ENCODE measurements around the gene SASH1. TPM values are rescaled to one million over a fixed set of nuclear protein-coding genes. Genes with fewer than 3 reads are reported as not detected.

Gene SASH1
- total RNA-seq, 1 experiment from 2014 or later, result 42.0 TPM

DNA sequence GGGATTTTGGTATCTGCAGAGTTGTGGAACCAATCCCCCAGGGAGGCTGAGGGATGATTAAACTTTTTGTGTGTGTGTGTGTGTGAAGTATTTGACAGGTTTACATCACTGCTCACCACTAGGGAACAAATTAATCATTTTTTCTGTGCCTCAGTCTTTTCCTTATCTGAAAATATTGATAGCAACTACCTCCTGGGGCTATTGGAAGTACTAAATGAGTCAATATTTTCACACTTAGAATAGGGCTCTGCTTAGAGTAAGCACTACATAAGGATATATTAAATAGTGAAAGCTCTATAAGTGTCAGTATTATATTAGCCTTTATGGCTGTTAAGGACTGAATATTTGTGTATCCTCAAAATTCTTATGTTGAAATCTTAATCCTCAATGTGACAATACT, 249.0 kb downstream of the SASH1 start:
- H3K9me3 Mint-ChIP-seq (ENCODE audit: unreplicated experiment), result no peaks in the 10 kb centered on the region
- no peak overlapping the region for H3K4me3 ChIP-seq (ENCODE audit: low read depth, low read length)
- H3K27me3 ChIP-seq (replicated peaks; ENCODE audit: control insufficient read depth, insufficient read depth, low read length), result no peaks in the 10 kb centered on the region
- no peaks in the 10 kb centered on the region for H3K36me3 Mint-ChIP-seq (ENCODE audit: insufficient read depth, unreplicated experiment)
- H3K4me1 Mint-ChIP-seq (ENCODE audit: low read depth, unreplicated experiment), result peaks cover 5% of the 10 kb centered on the region
- H3K9me3 ChIP-seq, result no peaks in the 10 kb centered on the region
- CTCF ChIA-PET, result no interaction called here
- H3K27ac Mint-ChIP-seq (ENCODE audit: unreplicated experiment), result no peak overlapping the region
- POLR2A ChIA-PET, result no interaction called here
- no TSS peak for BruUV-seq (replicated peaks)
- intact Hi-C loops (cut with micrococcal nuclease; ENCODE audit: unreplicated experiment), result no loop called here
- TF ChIP-seq, protein P1, sequence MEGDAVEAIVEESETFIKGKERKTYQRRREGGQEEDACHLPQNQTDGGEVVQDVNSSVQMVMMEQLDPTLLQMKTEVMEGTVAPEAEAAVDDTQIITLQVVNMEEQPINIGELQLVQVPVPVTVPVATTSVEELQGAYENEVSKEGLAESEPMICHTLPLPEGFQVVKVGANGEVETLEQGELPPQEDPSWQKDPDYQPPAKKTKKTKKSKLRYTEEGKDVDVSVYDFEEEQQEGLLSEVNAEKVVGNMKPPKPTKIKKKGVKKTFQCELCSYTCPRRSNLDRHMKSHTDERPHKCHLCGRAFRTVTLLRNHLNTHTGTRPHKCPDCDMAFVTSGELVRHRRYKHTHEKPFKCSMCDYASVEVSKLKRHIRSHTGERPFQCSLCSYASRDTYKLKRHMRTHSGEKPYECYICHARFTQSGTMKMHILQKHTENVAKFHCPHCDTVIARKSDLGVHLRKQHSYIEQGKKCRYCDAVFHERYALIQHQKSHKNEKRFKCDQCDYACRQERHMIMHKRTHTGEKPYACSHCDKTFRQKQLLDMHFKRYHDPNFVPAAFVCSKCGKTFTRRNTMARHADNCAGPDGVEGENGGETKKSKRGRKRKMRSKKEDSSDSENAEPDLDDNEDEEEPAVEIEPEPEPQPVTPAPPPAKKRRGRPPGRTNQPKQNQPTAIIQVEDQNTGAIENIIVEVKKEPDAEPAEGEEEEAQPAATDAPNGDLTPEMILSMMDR (IDR thresholded peaks at IDR 0.05; ENCODE audit: insufficient read depth in 1 of 2, low read depth in 1 of 2, low read length in 1 of 2, severe bottlenecking in 1 of 2, unreplicated experiment in 1 of 2), result no peak
- no peaks in the 10 kb centered on the region for H3K4me1 ChIP-seq
- no peaks in the 10 kb centered on the region for H3K36me3 ChIP-seq (ENCODE audit: control insufficient read depth, insufficient read depth, low read length)
- H3K27me3 Mint-ChIP-seq (ENCODE audit: insufficient read depth, unreplicated experiment), result peaks cover 18% of the 10 kb centered on the region
- no peak for DNase-seq
- no peak overlapping the region for H3K4me3 Mint-ChIP-seq (ENCODE audit: unreplicated experiment)

DNA sequence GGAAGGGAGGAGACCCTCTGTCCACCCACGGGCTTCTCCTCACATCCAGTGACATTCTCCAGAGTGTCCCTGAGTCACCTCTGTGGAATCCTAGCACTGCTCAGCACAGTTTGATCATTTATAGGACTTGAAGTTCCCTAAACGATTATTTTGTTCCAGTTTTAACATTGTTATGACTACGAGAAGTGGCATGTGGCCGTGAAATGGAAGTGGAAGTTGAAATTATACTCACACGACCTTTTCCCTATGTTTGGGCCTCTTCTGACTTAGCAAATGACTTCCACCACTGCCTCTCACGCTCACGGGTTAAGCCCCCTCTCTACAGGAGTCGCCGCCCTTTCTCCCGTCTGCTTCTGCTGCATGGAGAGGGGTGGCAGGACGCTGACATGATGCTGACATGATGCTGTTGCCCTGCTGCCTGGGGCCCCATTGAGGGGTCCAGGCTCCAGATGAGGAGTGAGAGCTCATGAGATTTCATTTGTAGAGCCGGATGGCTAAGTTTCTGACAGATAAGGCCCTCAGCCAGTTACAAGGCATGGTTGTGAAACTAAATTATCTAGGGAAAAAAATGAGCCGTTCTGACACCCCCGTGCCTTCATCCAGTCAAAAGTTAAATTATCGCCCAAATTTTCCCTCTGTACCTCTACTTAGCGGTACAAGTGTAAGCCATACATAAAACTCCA, 250.6 kb downstream of the SASH1 start:
- Mint-ChIP-seq H3K4me1 (ENCODE audit: low read depth, unreplicated experiment) (no peaks in the 10 kb centered on the region), H3K4me3 (ENCODE audit: unreplicated experiment) (no peak overlapping the region), H3K36me3 (ENCODE audit: insufficient read depth, unreplicated experiment) (no peaks in the 10 kb centered on the region), H3K9me3 (ENCODE audit: unreplicated experiment) (no peaks in the 10 kb centered on the region), H3K27me3 (ENCODE audit: insufficient read depth, unreplicated experiment) (peaks cover 14% of the 10 kb centered on the region), H3K27ac (ENCODE audit: unreplicated experiment) (no peak overlapping the region)
- no peaks in the 10 kb centered on the region for H3K9me3 ChIP-seq
- no peaks in the 10 kb centered on the region for H3K36me3 ChIP-seq (ENCODE audit: control insufficient read depth, insufficient read depth, low read length)
- POLR2A ChIA-PET, result no interaction called here
- CTCF ChIA-PET, result no interaction called here
- no peaks in the 10 kb centered on the region for H3K27me3 ChIP-seq (replicated peaks; ENCODE audit: control insufficient read depth, insufficient read depth, low read length)
- intact Hi-C loops (cut with micrococcal nuclease; ENCODE audit: unreplicated experiment), result no loop called here
- TF ChIP-seq, protein P1 (IDR thresholded peaks at IDR 0.05; ENCODE audit: insufficient read depth in 1 of 2, low read depth in 1 of 2, low read length in 1 of 2, severe bottlenecking in 1 of 2, unreplicated experiment in 1 of 2), result no peak
- H3K4me3 ChIP-seq (ENCODE audit: low read depth, low read length), result no peak overlapping the region
- DNase-seq, result no peak
- no peaks in the 10 kb centered on the region for H3K4me1 ChIP-seq
- no TSS peak for BruUV-seq (replicated peaks)

DNA sequence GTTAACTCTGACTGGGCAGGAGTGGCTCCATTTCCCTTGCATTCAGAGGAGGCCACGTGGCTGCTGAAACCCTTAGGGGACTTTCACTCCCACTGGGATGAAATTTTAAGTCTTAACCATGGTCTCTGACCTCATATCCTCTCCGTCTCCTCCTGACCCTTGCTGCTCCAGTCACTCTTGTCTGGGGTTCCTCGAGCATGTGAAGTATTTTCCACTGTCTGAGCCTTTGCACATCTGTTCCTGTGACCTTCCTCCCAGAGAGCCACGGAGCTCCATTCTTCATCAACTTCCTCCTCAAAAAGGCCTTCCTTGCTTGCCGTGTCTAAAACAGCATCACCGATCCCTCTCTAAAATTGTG, 251.2 kb downstream of the SASH1 start:
- no peaks in the 10 kb centered on the region for H3K4me1 Mint-ChIP-seq (ENCODE audit: low read depth, unreplicated experiment)
- ChIA-PET POLR2A (no interaction called here), CTCF (no interaction called here)
- H3K4me3 Mint-ChIP-seq (ENCODE audit: unreplicated experiment), result no peak overlapping the region
- Histone ChIP-seq H3K36me3 (ENCODE audit: control insufficient read depth, insufficient read depth, low read length) (no peaks in the 10 kb centered on the region), H3K4me1 (no peaks in the 10 kb centered on the region), H3K9me3 (no peaks in the 10 kb centered on the region), H3K27me3 (replicated peaks; ENCODE audit: control insufficient read depth, insufficient read depth, low read length) (no peaks in the 10 kb centered on the region; the same call in 1 of the 2 replicates), H3K4me3 (ENCODE audit: low read depth, low read length) (no peak overlapping the region)
- peaks cover 12% of the 10 kb centered on the region for H3K27me3 Mint-ChIP-seq (ENCODE audit: insufficient read depth, unreplicated experiment)
- TF ChIP-seq, protein P1 (IDR thresholded peaks at IDR 0.05; ENCODE audit: insufficient read depth in 1 of 2, low read depth in 1 of 2, low read length in 1 of 2, severe bottlenecking in 1 of 2, unreplicated experiment in 1 of 2), result no peak
- BruUV-seq (replicated peaks), result no TSS peak
- no peaks in the 10 kb centered on the region for H3K36me3 Mint-ChIP-seq (ENCODE audit: insufficient read depth, unreplicated experiment)
- DNase-seq, result no peak
- H3K27ac Mint-ChIP-seq (ENCODE audit: unreplicated experiment), result no peak overlapping the region
- H3K9me3 Mint-ChIP-seq (ENCODE audit: unreplicated experiment), result no peaks in the 10 kb centered on the region
- intact Hi-C loops (cut with micrococcal nuclease; ENCODE audit: unreplicated experiment), result no loop called here
